WI38 (cell line): Measurements from ENCODE around the gene ARHGEF11.

Experiments used
- H3K4me3 ChIP-seq: 2 replicates; pipeline ENCODE4 v1.5.1; 2011; ENCODE audit warnings: low read depth, mild to moderate bottlenecking, control low read depth, low read length
- TF ChIP-seq, protein P1 (sequence below): IDR thresholded peaks from 2 replicates; pipeline ENCODE4 v1.5.1; 2012; ENCODE audit warnings: low read depth, mild to moderate bottlenecking, control low read depth, low read length

The ARHGEF11 gene

GRCh38 chr1:157004327-157004726, 41.2 kb downstream of the ARHGEF11 start:
- TF ChIP-seq, protein P1, sequence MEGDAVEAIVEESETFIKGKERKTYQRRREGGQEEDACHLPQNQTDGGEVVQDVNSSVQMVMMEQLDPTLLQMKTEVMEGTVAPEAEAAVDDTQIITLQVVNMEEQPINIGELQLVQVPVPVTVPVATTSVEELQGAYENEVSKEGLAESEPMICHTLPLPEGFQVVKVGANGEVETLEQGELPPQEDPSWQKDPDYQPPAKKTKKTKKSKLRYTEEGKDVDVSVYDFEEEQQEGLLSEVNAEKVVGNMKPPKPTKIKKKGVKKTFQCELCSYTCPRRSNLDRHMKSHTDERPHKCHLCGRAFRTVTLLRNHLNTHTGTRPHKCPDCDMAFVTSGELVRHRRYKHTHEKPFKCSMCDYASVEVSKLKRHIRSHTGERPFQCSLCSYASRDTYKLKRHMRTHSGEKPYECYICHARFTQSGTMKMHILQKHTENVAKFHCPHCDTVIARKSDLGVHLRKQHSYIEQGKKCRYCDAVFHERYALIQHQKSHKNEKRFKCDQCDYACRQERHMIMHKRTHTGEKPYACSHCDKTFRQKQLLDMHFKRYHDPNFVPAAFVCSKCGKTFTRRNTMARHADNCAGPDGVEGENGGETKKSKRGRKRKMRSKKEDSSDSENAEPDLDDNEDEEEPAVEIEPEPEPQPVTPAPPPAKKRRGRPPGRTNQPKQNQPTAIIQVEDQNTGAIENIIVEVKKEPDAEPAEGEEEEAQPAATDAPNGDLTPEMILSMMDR: no peak
- H3K4me3 ChIP-seq: no peak overlapping the region

DNA sequence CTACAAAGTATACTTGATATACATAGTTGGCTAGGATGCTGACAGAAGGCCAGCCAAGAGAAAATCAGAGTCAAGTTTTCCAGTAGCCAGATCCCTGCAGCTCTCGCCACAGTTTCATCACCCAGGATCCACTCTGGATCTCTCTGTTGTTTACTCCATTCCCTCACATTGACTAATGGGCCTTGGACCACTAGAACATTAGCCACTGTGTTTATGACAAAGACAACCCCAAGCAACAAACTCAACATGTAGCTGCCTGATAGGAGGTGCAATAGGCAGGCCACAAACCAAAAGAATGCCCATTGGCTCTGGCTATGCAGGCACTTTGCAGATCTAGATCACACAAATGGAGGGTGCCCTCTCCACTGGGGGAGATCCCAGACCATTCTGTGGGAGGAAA, 44.2 kb downstream of the ARHGEF11 start:
- TF ChIP-seq, protein P1: no peak
- no peak overlapping the region for H3K4me3 ChIP-seq

DNA sequence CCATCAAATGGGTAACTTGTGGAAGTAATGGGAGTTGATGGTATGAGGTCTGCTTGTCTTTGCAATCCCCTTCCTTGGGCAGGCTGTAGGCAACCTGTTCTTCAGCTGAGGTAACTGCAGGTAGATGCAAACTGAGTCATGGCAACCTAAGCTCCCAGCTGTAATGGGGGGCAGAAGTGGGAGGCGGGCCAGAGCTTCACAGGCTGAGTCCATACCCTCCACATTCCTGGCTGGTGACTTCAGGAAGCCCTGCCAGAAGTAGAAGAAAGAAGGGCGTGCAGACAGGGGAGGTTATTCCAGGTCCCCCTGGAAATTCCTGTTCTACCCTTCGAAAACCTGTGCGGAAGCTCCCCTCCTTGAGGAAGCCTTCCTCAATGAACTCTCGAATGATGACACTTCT, 44.9 kb downstream of the ARHGEF11 start:
- TF ChIP-seq, protein P1: no peak
- H3K4me3 ChIP-seq: no peak overlapping the region

- TF ChIP-seq, protein P1: no peak
- no peak overlapping the region for H3K4me3 ChIP-seq
These were observed 45.8 kb downstream of the ARHGEF11 start for GRCh38 chr1:156999596-157000320.

GRCh38 chr1:156998840-156999500, 46.6 kb downstream of the ARHGEF11 start:
- H3K4me3 ChIP-seq: no peak overlapping the region
- TF ChIP-seq, protein P1: no peak

DNA sequence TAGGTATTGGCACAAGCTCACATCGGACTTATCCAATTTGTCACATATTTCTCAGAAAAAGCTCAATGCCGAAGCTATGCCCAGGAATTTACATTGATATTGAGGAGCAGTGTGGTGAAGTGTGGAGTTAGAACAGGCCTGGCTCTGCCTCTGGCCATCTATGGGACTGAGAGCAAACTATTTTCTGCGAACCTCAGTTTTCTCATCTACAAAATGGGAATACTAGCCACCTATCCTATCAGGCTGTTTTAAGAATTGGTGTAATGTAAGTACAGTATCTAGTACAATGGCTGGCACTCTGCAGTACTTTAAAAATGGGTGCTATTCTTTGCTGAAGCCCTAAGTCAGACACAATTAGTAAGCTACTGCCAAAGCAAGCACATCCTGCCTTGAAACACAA, 47.2 kb downstream of the ARHGEF11 start:
- no peak overlapping the region for H3K4me3 ChIP-seq
- TF ChIP-seq, protein P1: no peak

GRCh38 chr1:156995412-156995811, 50.1 kb downstream of the ARHGEF11 start:
- TF ChIP-seq, protein P1: no peak
- H3K4me3 ChIP-seq: no peak overlapping the region
